ENCODE data around the gene CPVL. TPM values are rescaled to one million over a fixed set of nuclear protein-coding genes. Genes with fewer than 3 reads are reported as not detected.

The CPVL gene
- total RNA-seq, 1 donor from 2014 or later = not detected

GRCh38 chr7:29091715-29092114 is 54.6 kb downstream of the CPVL start:
- Histone ChIP-seq H3K4me3 (ENCODE audit: low read depth, low read length) (no peak overlapping the region), H3K27me3 (ENCODE audit: control insufficient read depth, insufficient read depth, low read length) (peaks cover 3% of the 10 kb centered on the region), H3K36me3 (ENCODE audit: control insufficient read depth, insufficient read depth, low read length) (no peaks in the 10 kb centered on the region)
- DNase-seq (ENCODE audit: low read depth) = no peak
- FAIRE-seq = no peak
- TF ChIP-seq CTCF (IDR thresholded peaks at IDR 0.05; ENCODE audit: insufficient read depth, low read length, severe bottlenecking) = no peak

GRCh38 chr7:29090836-29091601 is 55.3 kb downstream of the CPVL start:
- Histone ChIP-seq H3K27me3 (ENCODE audit: control insufficient read depth, insufficient read depth, low read length) (peaks cover 3% of the 10 kb centered on the region), H3K4me3 (ENCODE audit: low read depth, low read length) (no peak overlapping the region), H3K36me3 (ENCODE audit: control insufficient read depth, insufficient read depth, low read length) (no peaks in the 10 kb centered on the region)
- FAIRE-seq (no peak), DNase-seq (ENCODE audit: low read depth) (no peak)
- no peak for TF ChIP-seq CTCF (IDR thresholded peaks at IDR 0.05; ENCODE audit: insufficient read depth, low read length, severe bottlenecking)

GRCh38 chr7:29090151-29090805 is 56.1 kb downstream of the CPVL start:
- no peak overlapping the region for H3K4me3 ChIP-seq (ENCODE audit: low read depth, low read length)
- no peak for TF ChIP-seq CTCF (IDR thresholded peaks at IDR 0.05; ENCODE audit: insufficient read depth, low read length, severe bottlenecking)
- DNase-seq (ENCODE audit: low read depth) = no peak
- H3K27me3 ChIP-seq (ENCODE audit: control insufficient read depth, insufficient read depth, low read length) = peaks cover 3% of the 10 kb centered on the region
- H3K36me3 ChIP-seq (ENCODE audit: control insufficient read depth, insufficient read depth, low read length) = no peaks in the 10 kb centered on the region
- FAIRE-seq = no peak

GRCh38 chr7:29087840-29088170 is 58.5 kb downstream of the CPVL start:
- FAIRE-seq (no peak), DNase-seq (ENCODE audit: low read depth) (no peak)
- no peak for TF ChIP-seq CTCF (IDR thresholded peaks at IDR 0.05; ENCODE audit: insufficient read depth, low read length, severe bottlenecking)
- Histone ChIP-seq H3K4me3 (ENCODE audit: low read depth, low read length) (no peak overlapping the region), H3K36me3 (ENCODE audit: control insufficient read depth, insufficient read depth, low read length) (no peaks in the 10 kb centered on the region), H3K27me3 (ENCODE audit: control insufficient read depth, insufficient read depth, low read length) (peaks cover 3% of the 10 kb centered on the region)

GRCh38 chr7:29086545-29086944 is 59.8 kb downstream of the CPVL start:
- no peak for DNase-seq (ENCODE audit: low read depth)
- Histone ChIP-seq H3K4me3 (ENCODE audit: low read depth, low read length) (no peak overlapping the region), H3K27me3 (ENCODE audit: control insufficient read depth, insufficient read depth, low read length) (peaks cover 5% of the 10 kb centered on the region), H3K36me3 (ENCODE audit: control insufficient read depth, insufficient read depth, low read length) (no peaks in the 10 kb centered on the region)
- no peak for FAIRE-seq
- no peak for TF ChIP-seq CTCF (IDR thresholded peaks at IDR 0.05; ENCODE audit: insufficient read depth, low read length, severe bottlenecking)

All from bronchial epithelial cell (primary cell).